Measurements from ENCODE around the gene RAD51B.
"Not testable (repeated sequence)": the region's sequence is repeated elsewhere in the genome, so short reads cannot be mapped to it uniquely, and the experiment has no call there.

RAD51B gene

GRCh38 chr14:67986131-67986841, 166.7 kb downstream of the RAD51B start:
- Histone ChIP-seq H3K36me3 (ENCODE audit: control insufficient read depth, insufficient read depth, low read length) (no peaks in the 10 kb centered on the region), H2BK5ac (ENCODE audit: low read length) (no peak overlapping the region), H3K79me2 (ENCODE audit: control insufficient read depth, insufficient read depth, low read length) (no peaks in the 10 kb centered on the region), H4K5ac (ENCODE audit: low read length) (no peak overlapping the region), H3K27me3 (ENCODE audit: insufficient read depth, low read length, poor library complexity) (no peaks in the 10 kb centered on the region), H3K4ac (ENCODE audit: low read depth, low read length) (no peak overlapping the region), H4K8ac (ENCODE audit: low read depth, low read length) (no peak overlapping the region), H3K4me1 (ENCODE audit: control insufficient read depth, low read depth, low read length) (no peaks in the 10 kb centered on the region), H2AK5ac (ENCODE audit: low read length) (no peak overlapping the region), H3K4me3 (ENCODE audit: low read length) (no peak overlapping the region), H3K27ac (ENCODE audit: low read depth, low read length) (no peak overlapping the region), H3K9ac (ENCODE audit: low read length) (no peak overlapping the region), H3K79me1 (ENCODE audit: low read length) (no peaks in the 10 kb centered on the region), H3K4me2 (ENCODE audit: low read length) (no peak overlapping the region), H2BK120ac (ENCODE audit: low read depth, low read length) (no peak overlapping the region), H3K23ac (ENCODE audit: low read length) (no peak overlapping the region), H3K56ac (ENCODE audit: low read length) (no peak overlapping the region), H2BK15ac (replicated peaks; ENCODE audit: low read depth) (no peak overlapping the region), H3K18ac (ENCODE audit: low read length) (no peak overlapping the region)
- no CpG with 5 or more reads among the region's 6 CpGs for WGBS (ENCODE audit: extremely low coverage, insufficient coverage, low lambda C conversion rate)
- DNase-seq = no peak

- WGBS (ENCODE audit: extremely low coverage, insufficient coverage, low lambda C conversion rate) = no CpG with 5 or more reads among the region's 5 CpGs
- DNase-seq = no peak
Observed at GRCh38 chr14:67987606-67988005, 168.0 kb downstream of the RAD51B start.

GRCh38 chr14:67988210-67988609, 168.6 kb downstream of the RAD51B start:
- H3K4me3 ChIP-seq (ENCODE audit: low read length); H3K27me3 ChIP-seq (ENCODE audit: insufficient read depth, low read length, poor library complexity); H4K5ac ChIP-seq (ENCODE audit: low read length); H3K4me1 ChIP-seq (ENCODE audit: control insufficient read depth, low read depth, low read length); H3K56ac ChIP-seq (ENCODE audit: low read length); H2BK120ac ChIP-seq (ENCODE audit: low read depth, low read length); H3K23ac ChIP-seq (ENCODE audit: low read length); H3K9ac ChIP-seq (ENCODE audit: low read length); H4K8ac ChIP-seq (ENCODE audit: low read depth, low read length); H3K79me2 ChIP-seq (ENCODE audit: control insufficient read depth, insufficient read depth, low read length); H3K27ac ChIP-seq (ENCODE audit: low read depth, low read length); H3K79me1 ChIP-seq (ENCODE audit: low read length); H2BK15ac ChIP-seq (replicated peaks; ENCODE audit: low read depth); DNase-seq; H3K36me3 ChIP-seq (ENCODE audit: control insufficient read depth, insufficient read depth, low read length); H2AK5ac ChIP-seq (ENCODE audit: low read length); H3K4me2 ChIP-seq (ENCODE audit: low read length); H3K4ac ChIP-seq (ENCODE audit: low read depth, low read length); H2BK5ac ChIP-seq (ENCODE audit: low read length); H3K18ac ChIP-seq (ENCODE audit: low read length): not testable (repeated sequence)
- WGBS (ENCODE audit: extremely low coverage, insufficient coverage, low lambda C conversion rate) = no CpG with 5 or more reads among the region's 7 CpGs

More at GRCh38 chr14:67987606-67988005, 168.0 kb downstream of the RAD51B start:
- Histone ChIP-seq H3K23ac (ENCODE audit: low read length) (no peak overlapping the region), H3K4ac (ENCODE audit: low read depth, low read length) (no peak overlapping the region), H3K27me3 (ENCODE audit: insufficient read depth, low read length, poor library complexity) (no peaks in the 10 kb centered on the region), H2BK120ac (ENCODE audit: low read depth, low read length) (no peak overlapping the region), H3K4me1 (ENCODE audit: control insufficient read depth, low read depth, low read length) (no peaks in the 10 kb centered on the region), H3K9ac (ENCODE audit: low read length) (no peak overlapping the region), H3K36me3 (ENCODE audit: control insufficient read depth, insufficient read depth, low read length) (no peaks in the 10 kb centered on the region), H3K56ac (ENCODE audit: low read length) (no peak overlapping the region), H3K4me2 (ENCODE audit: low read length) (no peak overlapping the region), H4K5ac (ENCODE audit: low read length) (no peak overlapping the region), H2BK15ac (replicated peaks; ENCODE audit: low read depth) (no peak overlapping the region), H3K79me2 (ENCODE audit: control insufficient read depth, insufficient read depth, low read length) (no peaks in the 10 kb centered on the region), H3K79me1 (ENCODE audit: low read length) (no peaks in the 10 kb centered on the region), H3K27ac (ENCODE audit: low read depth, low read length) (no peak overlapping the region), H4K8ac (ENCODE audit: low read depth, low read length) (no peak overlapping the region), H3K18ac (ENCODE audit: low read length) (no peak overlapping the region), H2AK5ac (ENCODE audit: low read length) (no peak overlapping the region), H3K4me3 (ENCODE audit: low read length) (no peak overlapping the region), H2BK5ac (ENCODE audit: low read length) (no peak overlapping the region)

- no peaks in the 10 kb centered on the region for H3K79me2 ChIP-seq (ENCODE audit: control insufficient read depth, insufficient read depth, low read length)
- H2AK5ac ChIP-seq (ENCODE audit: low read length) = no peak overlapping the region
- no peak overlapping the region for H3K4me2 ChIP-seq (ENCODE audit: low read length)
- H2BK15ac ChIP-seq (replicated peaks; ENCODE audit: low read depth) = no peak overlapping the region
- no CpG with 5 or more reads among the region's 3 CpGs for WGBS (ENCODE audit: extremely low coverage, insufficient coverage, low lambda C conversion rate)
- H3K27ac ChIP-seq (ENCODE audit: low read depth, low read length) = no peak overlapping the region
- no peak overlapping the region for H3K18ac ChIP-seq (ENCODE audit: low read length)
- H4K8ac ChIP-seq (ENCODE audit: low read depth, low read length) = no peak overlapping the region
- no peak overlapping the region for H2BK5ac ChIP-seq (ENCODE audit: low read length)
- H2BK120ac ChIP-seq (ENCODE audit: low read depth, low read length) = no peak overlapping the region
- DNase-seq = no peak
- no peaks in the 10 kb centered on the region for H3K79me1 ChIP-seq (ENCODE audit: low read length)
- H3K23ac ChIP-seq (ENCODE audit: low read length) = no peak overlapping the region
- no peak overlapping the region for H3K4me3 ChIP-seq (ENCODE audit: low read length)
- no peaks in the 10 kb centered on the region for H3K4me1 ChIP-seq (ENCODE audit: control insufficient read depth, low read depth, low read length)
- H3K9ac ChIP-seq (ENCODE audit: low read length) = no peak overlapping the region
- no peak overlapping the region for H4K5ac ChIP-seq (ENCODE audit: low read length)
- no peak overlapping the region for H3K4ac ChIP-seq (ENCODE audit: low read depth, low read length)
- no peak overlapping the region for H3K56ac ChIP-seq (ENCODE audit: low read length)
- H3K27me3 ChIP-seq (ENCODE audit: insufficient read depth, low read length, poor library complexity) = no peaks in the 10 kb centered on the region
- H3K36me3 ChIP-seq (ENCODE audit: control insufficient read depth, insufficient read depth, low read length) = no peaks in the 10 kb centered on the region
Observed at GRCh38 chr14:67990576-67990975, 171.0 kb downstream of the RAD51B start.

GRCh38 chr14:67994531-67994930, 175.0 kb downstream of the RAD51B start:
- Histone ChIP-seq H3K4me2 (ENCODE audit: low read length) (no peak overlapping the region), H3K4me1 (ENCODE audit: control insufficient read depth, low read depth, low read length) (no peaks in the 10 kb centered on the region), H3K27me3 (ENCODE audit: insufficient read depth, low read length, poor library complexity) (no peaks in the 10 kb centered on the region), H3K4ac (ENCODE audit: low read depth, low read length) (no peak overlapping the region), H3K79me1 (ENCODE audit: low read length) (no peaks in the 10 kb centered on the region), H3K4me3 (ENCODE audit: low read length) (no peak overlapping the region), H4K5ac (ENCODE audit: low read length) (no peak overlapping the region), H3K36me3 (ENCODE audit: control insufficient read depth, insufficient read depth, low read length) (no peaks in the 10 kb centered on the region), H3K79me2 (ENCODE audit: control insufficient read depth, insufficient read depth, low read length) (no peaks in the 10 kb centered on the region), H3K56ac (ENCODE audit: low read length) (no peak overlapping the region), H4K8ac (ENCODE audit: low read depth, low read length) (no peak overlapping the region), H2BK15ac (replicated peaks; ENCODE audit: low read depth) (no peak overlapping the region), H2BK5ac (ENCODE audit: low read length) (no peak overlapping the region), H2AK5ac (ENCODE audit: low read length) (no peak overlapping the region), H3K27ac (ENCODE audit: low read depth, low read length) (no peak overlapping the region), H3K18ac (ENCODE audit: low read length) (no peak overlapping the region), H3K9ac (ENCODE audit: low read length) (no peak overlapping the region), H2BK120ac (ENCODE audit: low read depth, low read length) (no peak overlapping the region), H3K23ac (ENCODE audit: low read length) (no peak overlapping the region)
- DNase-seq = no peak

- H3K27me3 ChIP-seq (ENCODE audit: insufficient read depth, low read length, poor library complexity) = no peaks in the 10 kb centered on the region
- H3K79me1 ChIP-seq (ENCODE audit: low read length) = no peaks in the 10 kb centered on the region
- H3K9ac ChIP-seq (ENCODE audit: low read length) = no peak overlapping the region
- no peak overlapping the region for H4K5ac ChIP-seq (ENCODE audit: low read length)
- H3K79me2 ChIP-seq (ENCODE audit: control insufficient read depth, insufficient read depth, low read length) = no peaks in the 10 kb centered on the region
- H3K23ac ChIP-seq (ENCODE audit: low read length) = no peak overlapping the region
- no peak overlapping the region for H2BK15ac ChIP-seq (replicated peaks; ENCODE audit: low read depth)
- no peak overlapping the region for H3K4me2 ChIP-seq (ENCODE audit: low read length)
- H3K27ac ChIP-seq (ENCODE audit: low read depth, low read length) = no peak overlapping the region
- H2BK5ac ChIP-seq (ENCODE audit: low read length) = no peak overlapping the region
- H3K18ac ChIP-seq (ENCODE audit: low read length) = no peak overlapping the region
- H3K4me3 ChIP-seq (ENCODE audit: low read length) = no peak overlapping the region
- H2BK120ac ChIP-seq (ENCODE audit: low read depth, low read length) = no peak overlapping the region
- H3K4ac ChIP-seq (ENCODE audit: low read depth, low read length) = no peak overlapping the region
- WGBS (ENCODE audit: extremely low coverage, insufficient coverage, low lambda C conversion rate) = no CpG with 5 or more reads among the region's 4 CpGs
- H2AK5ac ChIP-seq (ENCODE audit: low read length) = no peak overlapping the region
- no peak overlapping the region for H3K56ac ChIP-seq (ENCODE audit: low read length)
- no peaks in the 10 kb centered on the region for H3K4me1 ChIP-seq (ENCODE audit: control insufficient read depth, low read depth, low read length)
- DNase-seq = no peak
- peak overlapping the region; percentile 40 for H4K8ac ChIP-seq (ENCODE audit: low read depth, low read length)
- H3K36me3 ChIP-seq (ENCODE audit: control insufficient read depth, insufficient read depth, low read length) = no peaks in the 10 kb centered on the region
Observed at GRCh38 chr14:67996235-67996634, 176.7 kb downstream of the RAD51B start.
